NCI-H146 treated with DMSO at 0.1 percent for 48 hours (cell line): Measurements from ENCODE around the gene TMEM221.

Experiments used
- DNase-seq: peaks from one replicate; lab custom pipeline; 2025; ENCODE audit not compliant: unreplicated experiment; lab: John Stamatoyannopoulos, UW

TMEM221 gene

DNA sequence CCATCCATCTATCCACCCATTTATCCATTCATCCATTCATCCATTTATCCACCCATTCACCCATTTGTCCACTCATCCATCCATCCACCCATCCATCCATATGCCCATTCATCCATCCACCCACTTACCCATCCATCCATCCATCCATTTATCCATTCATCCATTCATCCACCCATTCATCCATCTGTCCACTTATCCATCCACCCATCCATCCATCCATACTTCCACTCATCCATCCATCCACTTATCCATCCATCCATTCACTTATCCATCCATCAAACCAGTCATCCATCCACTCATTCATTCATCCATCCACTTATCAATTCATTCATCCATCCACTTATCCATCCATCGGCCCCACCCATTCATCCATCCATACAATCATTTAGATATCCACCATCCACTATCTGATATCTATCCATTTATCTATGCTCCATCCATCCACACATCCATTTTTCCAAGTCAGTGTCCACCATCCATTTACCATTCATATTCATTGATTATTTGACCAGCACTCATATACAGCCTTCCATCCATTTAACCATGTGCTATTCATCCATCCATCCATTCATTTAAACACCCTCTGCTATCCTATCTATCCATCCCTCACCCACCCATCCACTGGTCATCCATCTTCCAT, 2.8 kb downstream of the TMEM221 start:
- DNase-seq = no peak

GRCh38 chr19:17441241-17442021, 7.0 kb downstream of the TMEM221 start:
- DNase-seq = no peak

- DNase-seq = no peak
These were observed 11.6 kb downstream of the TMEM221 start for GRCh38 chr19:17436874-17437267.

DNA sequence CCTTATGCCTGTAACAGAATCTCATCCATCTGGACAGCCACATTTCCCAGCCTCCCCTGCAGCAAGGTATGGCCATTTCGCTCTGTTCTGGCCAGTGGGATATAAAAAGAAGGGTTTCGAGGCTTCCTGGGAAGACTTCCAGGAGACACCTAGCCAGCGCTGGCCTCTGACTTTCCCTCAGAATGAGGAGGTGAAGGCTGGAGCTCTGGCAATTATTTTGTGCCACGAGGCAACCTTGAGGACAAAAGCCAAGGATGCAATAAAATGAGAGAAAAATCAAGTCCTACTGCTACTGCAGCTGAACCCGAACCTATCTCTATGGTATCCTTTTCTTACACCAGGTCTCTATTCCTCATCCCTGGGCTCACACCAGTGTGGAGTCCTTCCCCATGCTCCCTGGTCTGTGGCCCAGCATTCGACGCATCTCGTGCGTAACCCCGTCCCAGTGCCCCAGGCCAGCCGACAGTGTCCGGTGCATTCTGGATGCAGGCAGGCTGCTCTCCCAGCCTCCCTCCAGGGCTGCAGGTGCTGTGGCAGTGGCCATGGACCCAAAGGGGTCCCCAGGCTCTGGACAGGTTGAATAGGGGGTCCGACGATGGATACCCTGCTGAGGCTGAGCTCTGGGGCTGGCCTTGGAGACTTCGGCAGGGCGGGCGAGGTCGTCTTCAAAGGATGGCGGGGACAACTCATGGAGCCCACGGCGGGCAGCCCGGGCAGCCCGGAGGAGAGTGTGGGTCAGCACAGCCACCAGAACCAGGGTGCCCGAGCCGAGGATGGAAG, 12.2 kb downstream of the TMEM221 start:
- DNase-seq = no peak

DNA sequence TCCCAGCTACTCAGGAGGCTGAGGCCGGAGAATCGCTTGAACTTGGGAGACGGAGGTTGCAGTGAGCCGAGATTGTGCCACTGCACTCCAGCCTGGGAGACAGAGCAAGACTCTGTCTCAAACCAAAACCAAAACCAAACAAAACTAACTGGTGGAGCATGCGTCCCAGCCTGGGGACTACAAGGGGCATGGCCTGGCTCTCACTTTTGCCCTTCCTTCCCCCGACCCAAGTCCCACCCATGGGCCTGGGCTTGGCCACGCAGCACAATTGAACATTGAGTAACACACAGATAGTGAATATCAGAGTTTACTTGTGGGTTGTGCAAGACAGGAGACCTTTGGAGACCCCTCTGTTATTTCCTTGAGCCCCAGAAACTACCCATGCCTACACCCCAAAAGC, 13.2 kb downstream of the TMEM221 start:
- DNase-seq = no peak

GRCh38 chr19:17431417-17431816, 17.1 kb downstream of the TMEM221 start:
- no peak for DNase-seq

GRCh38 chr19:17429641-17430113, 18.8 kb downstream of the TMEM221 start:
- no peak for DNase-seq

DNA sequence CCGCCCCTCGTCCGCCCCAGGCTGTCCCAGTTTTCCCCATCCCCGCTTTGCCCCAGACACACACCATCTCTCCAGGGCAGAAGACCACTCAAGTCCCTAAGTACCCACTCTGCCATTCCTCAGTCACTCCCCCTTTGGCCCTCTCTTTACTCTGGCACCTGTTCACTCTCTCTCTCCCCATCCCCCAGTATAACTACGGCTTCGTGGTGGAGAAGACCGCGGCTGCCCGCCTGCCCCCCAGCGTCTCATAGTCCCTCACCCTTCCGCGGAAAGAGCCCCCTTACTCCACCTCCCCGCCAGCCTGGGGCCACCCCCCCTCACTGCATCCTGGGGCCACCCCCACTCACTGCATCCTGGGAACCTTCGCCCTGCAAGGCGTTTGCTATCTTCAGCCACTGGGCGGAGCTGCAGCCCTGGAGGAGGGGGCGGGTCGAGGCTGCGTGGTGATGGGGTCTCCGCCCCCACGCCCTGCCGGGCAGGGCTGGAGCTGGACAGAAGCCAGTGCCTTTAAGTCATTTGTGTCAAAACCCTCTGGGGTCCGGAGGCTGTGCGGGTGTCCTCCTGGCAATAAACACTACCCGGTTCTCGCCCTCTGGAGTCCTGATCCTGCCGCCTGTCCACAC, 23.6 kb downstream of the TMEM221 start:
- DNase-seq = no peak

GRCh38 chr19:17423429-17424208, 24.8 kb downstream of the TMEM221 start:
- no peak for DNase-seq

GRCh38 chr19:17421942-17422341, 26.5 kb downstream of the TMEM221 start:
- DNase-seq = no peak

DNA sequence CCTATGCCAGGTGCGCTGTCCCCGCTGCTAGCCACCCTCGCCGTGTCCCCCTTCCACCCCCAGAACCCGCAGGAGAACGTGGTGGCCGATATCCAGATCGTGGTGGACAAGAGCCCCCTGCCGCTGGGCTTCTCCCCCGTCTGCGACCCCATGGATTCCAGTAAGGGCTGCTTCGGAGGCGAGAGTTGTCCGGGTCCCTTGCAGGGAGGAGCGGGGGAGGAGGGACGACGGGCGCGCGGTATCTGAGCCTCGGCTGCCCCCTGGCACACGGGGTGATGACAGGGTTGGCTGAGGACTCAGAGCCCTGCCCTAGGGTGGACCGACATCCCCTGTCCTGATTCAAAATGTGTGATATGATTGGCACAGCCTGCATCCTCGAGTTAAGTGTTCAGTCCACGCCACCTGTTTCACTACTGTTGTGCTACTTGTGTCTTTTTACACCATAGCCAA, 28.0 kb downstream of the TMEM221 start:
- no peak for DNase-seq

GRCh38 chr19:17419621-17420474, 28.6 kb downstream of the TMEM221 start, which contains the start of gene MVB12A:
Gene MVB12A (plus strand): TSS chr19:17420047. CDS start chr19:17420136, 89 bp downstream.
- peak; percentile 96 for DNase-seq

- no peak for DNase-seq
These were observed 29.3 kb downstream of the TMEM221 start for GRCh38 chr19:17419154-17419620.

- no peak for DNase-seq
These were observed 29.8 kb downstream of the TMEM221 start for GRCh38 chr19:17418710-17419109.

DNA sequence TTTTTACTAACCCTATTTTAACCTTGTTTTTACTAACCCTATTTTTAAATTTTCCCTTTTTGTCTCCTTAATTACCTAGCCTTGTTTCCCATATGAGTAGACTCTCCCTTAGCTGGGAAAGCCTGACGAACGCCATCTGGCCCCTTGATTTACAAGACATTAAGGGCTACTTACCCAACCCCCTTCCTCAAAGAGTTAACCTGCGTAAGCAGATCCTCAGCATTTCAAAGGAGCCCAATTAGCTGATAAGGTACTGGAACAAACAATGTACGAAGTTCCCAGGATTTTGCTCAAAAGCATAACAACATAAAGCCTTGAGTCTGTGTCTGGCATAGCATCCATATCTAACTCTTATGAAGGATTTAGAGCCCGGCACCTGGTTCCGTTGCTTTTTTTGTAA, 33.3 kb downstream of the TMEM221 start:
- no peak for DNase-seq

DNA sequence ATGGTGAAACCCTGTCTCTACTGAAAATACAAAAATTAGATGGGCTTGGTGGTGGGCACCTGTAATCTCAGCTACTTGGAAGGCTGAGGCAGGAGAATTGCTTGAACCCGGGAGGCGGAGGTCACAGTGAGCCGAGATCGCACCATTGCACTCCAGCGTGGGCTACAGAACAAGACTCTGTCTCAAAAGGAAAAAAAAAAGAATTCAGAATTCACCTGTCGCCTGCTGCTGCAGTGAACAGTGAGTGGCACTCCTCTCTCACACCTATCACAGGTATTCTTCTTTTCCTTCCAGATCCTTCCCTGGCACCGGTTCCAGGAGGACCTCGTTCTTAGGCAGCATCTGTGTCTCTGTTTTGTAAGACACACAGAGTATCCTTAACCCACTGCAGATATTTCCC, 34.4 kb downstream of the TMEM221 start:
- no peak for DNase-seq

GRCh38 chr19:17411801-17412200, 36.7 kb downstream of the TMEM221 start:
- DNase-seq = peak; percentile 51

DNA sequence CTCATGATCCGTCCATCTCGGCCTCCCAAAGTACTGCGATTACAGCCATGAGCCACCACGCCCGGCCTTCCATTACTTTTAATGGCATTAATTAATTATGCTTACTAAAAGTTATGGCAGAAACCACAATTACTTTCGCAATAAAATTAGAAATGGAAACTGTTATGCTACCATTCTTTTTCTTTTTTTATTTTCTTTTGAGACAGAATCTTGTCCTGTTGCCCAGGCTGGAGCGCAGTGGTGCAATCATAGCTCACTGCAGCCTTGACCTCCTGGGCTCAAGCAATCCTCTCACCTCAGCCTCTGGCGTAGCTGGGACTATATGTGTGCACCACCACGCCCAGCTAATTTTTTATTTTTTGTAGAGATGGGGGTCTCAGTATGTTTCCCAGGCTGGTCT, 38.5 kb downstream of the TMEM221 start:
- no peak for DNase-seq

GRCh38 chr19:17406887-17407196, 41.6 kb downstream of the TMEM221 start:
- DNase-seq = no peak
